GM18907 (cell line): Measurements from ENCODE around the gene MAN2A1.
A peak's percentile ranks its signal among the peaks of the same experiment; 100 is the strongest.
"Not testable (repeated sequence)": the region's sequence is repeated elsewhere in the genome, so short reads cannot be mapped to it uniquely, and the experiment has no call there.

ENCODE experiments used
- ATAC-seq: cut with Tn5 transposase; IDR thresholded peaks from one replicate; pipeline ENCODE4 v1.9.1; 2021; ENCODE audit warnings: mild to moderate bottlenecking, moderate library complexity; ENCODE audit not compliant: unreplicated experiment

MAN2A1 gene

DNA sequence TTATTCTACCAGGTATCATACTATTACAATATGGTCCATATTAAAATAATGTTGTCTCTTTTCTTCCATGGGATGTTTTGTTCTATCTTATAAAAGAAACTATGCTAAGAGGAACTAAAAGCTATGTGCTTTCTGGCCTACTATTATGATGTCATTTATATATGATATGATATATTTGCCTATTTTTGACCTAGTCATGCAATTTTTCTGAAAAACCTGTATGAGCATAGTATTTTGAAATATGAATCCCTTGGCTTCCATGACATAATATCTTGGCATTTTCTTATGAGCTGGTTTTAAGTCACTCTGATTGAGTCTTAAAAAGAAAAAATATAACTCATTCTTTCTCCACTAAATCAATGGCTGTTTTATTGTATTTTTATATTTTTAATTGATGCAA, 60.7 kb downstream of the MAN2A1 start:
- no peak for ATAC-seq

DNA sequence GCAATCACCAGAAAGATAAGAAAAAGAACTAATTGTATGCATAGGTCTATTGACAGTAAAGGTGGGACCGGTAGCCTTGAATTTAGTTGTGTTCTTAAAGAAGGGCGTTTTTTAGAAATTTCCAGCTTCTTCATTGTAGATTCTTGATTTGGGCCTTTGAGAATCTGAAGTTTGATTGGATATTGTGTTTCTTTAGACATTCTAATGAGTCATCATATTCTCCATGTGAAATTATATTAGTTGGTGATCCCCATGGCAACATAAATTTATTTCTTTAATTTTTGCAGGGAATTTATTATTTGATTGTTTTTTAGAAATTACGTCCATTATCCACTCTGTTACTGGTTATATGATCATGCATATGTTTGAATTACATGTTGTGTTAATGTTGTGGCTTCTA, 63.6 kb downstream of the MAN2A1 start:
- no peak for ATAC-seq

- no peak for ATAC-seq
Observed at GRCh38 chr5:109754319-109754718, 64.6 kb downstream of the MAN2A1 start.

- no peak for ATAC-seq
Observed at GRCh38 chr5:109755761-109756160, 66.0 kb downstream of the MAN2A1 start.

DNA sequence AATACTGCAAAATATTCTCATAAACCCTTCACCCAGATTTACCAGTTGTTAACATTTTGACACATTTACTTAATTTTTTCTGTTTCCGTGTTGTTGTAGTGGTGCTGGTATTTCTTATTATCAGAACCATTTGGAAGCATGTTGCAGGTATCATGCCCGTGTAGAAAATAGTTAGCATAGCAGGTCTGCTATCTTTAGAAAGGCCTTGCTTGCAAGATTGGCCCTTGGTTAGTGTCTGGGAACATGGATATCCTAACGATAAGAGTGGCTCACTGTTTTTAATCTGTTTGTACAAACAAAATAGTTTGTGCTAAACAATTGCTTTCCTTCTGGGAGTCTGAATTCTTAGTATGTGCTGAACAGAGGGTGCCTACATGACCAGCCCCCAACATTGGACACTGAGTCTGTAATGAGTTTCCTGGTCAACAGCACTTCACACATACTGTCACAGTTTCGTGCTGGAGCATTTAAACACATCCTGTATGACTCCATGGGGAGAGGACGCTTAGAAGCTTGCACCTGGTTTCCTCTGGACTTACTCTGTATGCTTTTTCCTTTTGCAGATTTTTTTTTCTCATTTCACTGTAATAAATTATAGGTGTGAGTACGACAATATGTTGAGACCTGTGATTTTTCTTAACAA, 66.9 kb downstream of the MAN2A1 start:
- no peak for ATAC-seq

DNA sequence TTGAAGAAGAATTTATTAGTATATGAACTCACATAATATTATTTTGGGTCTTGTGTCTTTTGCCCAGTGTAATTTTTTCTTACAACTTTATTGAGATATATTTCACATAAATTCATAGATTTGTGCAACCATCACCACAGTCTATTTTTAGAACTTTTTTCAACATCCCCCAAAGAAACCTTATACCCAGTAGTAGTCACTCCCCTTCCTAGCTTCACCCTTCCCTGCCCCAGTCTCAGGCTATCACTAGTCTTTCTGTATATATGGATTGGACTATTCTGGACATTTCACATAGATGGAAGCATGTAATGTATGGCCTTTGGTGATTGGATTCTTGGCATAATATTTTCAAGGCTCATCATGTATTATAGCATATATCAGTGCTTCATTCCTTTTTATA, 67.8 kb downstream of the MAN2A1 start:
- ATAC-seq, result no peak

GRCh38 chr5:109759306-109759705, 69.6 kb downstream of the MAN2A1 start:
- ATAC-seq, result peak; percentile 82

- not testable (repeated sequence) for ATAC-seq
Observed at GRCh38 chr5:109760130-109760529, 70.4 kb downstream of the MAN2A1 start.

- no peak for ATAC-seq
Observed at GRCh38 chr5:109762821-109763220, 73.1 kb downstream of the MAN2A1 start.

DNA sequence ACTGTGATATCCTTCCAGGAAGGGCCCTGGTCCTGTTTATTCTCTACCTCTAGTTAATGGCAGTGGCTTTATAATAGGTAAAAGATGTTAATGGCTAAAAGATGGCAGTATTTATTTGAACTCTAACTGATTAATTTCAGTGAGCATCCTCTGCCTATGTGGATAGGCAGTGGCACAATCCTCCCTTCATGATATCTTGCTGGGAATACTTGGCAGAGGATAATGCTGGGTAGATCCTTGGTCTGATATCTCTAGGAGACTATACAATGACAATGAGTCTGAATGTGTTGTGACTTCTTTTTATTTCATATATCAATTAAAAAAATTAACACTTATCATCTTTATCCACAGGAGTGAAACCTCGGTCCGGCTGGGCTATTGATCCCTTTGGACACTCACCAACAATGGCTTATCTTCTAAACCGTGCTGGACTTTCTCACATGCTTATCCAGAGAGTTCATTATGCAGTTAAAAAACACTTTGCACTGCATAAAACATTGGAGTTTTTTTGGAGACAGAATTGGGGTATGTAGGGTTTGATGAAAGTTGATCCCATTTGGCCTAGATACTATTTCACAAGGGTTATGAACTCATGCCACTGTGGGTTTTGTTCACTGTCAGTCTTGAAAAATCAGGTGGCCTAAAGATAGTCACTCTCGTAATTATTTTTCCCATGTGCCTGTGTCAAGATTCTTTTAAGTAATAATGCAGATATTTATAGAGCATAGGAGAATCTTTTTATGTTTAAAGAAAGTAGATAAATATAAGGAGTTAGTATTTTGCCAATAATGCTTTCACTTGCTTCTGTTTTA, 77.7 kb downstream of the MAN2A1 start:
- no peak for ATAC-seq

DNA sequence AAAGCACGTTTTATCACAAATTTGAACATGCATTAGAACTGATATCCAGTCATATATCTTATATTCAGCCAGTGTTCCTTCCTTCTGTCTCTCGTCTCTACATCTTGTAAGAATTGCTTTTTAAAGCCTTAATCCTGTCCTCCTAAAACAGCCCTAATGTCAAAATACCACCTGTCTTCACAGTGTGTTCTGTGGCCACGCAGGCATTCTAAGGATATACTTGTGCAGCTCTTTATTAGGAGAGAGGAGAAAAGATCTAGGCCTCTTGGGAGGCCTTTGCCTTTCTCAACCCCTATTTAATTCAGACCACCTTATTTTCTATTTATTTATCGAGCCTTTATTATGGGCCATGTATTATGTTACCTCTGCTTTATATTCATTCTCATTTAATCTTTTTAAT, 78.3 kb downstream of the MAN2A1 start:
- ATAC-seq, result no peak

GRCh38 chr5:109769597-109770291, 80.0 kb downstream of the MAN2A1 start:
- no peak for ATAC-seq

GRCh38 chr5:109775130-109775529, 85.4 kb downstream of the MAN2A1 start:
- no peak for ATAC-seq

- ATAC-seq, result no peak
Observed at GRCh38 chr5:109779036-109779735, 89.5 kb downstream of the MAN2A1 start.

GRCh38 chr5:109784687-109785086, 95.0 kb downstream of the MAN2A1 start:
- no peak for ATAC-seq

GRCh38 chr5:109786206-109786855, 96.6 kb downstream of the MAN2A1 start:
- ATAC-seq, result no peak

- ATAC-seq, result peak; percentile 98
Observed at GRCh38 chr5:109788596-109788995, 98.9 kb downstream of the MAN2A1 start.

- ATAC-seq, result no peak
Observed at GRCh38 chr5:109792613-109793012, 102.9 kb downstream of the MAN2A1 start.

DNA sequence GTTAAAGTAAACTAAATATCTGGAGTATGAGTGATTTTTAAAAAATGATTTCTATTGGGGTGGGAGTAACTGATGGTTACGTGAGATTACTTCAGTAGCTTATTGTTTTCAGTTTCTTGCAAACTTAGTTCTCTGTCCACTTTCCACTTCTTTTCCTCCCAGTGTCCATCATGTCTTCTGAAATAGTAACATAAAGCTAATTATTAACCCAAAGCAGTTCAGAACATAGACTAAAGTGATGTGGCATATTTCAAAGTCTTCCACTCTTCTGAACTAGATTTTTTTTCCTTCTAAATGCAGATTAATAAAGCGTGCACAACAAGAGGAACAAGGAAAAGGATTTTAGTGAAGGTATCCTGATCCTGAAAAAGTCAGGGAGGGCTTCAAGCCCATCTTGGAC, 114.1 kb downstream of the MAN2A1 start:
- ATAC-seq, result no peak

DNA sequence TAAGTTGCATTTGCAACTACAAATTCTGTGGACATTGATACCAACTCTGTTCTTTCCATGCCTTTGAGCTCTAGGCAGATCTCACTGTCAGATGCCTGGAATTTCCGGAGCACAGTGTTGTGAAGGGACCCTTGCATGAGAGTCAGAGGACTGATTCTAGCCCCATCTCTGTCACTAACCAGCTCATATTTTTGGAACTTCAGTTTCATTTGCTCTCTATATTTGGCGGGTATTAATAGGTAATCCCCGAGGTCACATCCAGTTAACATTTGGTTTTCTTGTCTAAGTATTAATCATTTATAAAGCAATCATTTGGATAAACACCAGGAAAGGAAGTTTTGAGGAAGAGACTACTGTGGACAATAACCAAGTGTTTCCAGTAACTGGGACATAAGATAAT, 115.7 kb downstream of the MAN2A1 start:
- peak; percentile 91 for ATAC-seq

DNA sequence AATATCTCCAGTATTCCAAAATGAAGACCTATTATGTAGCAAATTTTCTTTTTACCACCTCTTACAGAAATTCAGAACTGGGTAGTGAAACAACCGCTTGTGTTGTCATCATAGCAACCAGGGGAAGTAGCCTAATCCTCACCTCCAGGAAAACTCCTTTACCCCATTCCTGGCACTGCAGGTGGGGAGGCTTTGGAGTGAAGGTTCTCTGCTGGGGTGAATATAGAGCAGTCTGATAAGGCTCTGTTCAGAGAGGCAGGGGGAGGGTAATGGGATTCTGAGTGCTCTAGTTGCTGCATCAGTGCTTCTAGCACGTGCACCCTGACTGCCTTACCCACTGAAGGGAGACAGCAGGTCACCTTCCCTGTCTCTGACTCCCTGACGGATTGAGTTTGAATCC, 116.2 kb downstream of the MAN2A1 start:
- peak; percentile 68 for ATAC-seq
